T-helper 1 cell treated with Interleukin-12 subunit alpha and Interleukin-12 subunit beta and Interleukin-4 antibody, amounts not matched to agents 30 ng/mL and 1 ng/mL, for 36 hours (primary cell): ENCODE data around the gene CUL5. TPM values are rescaled to one million over a fixed set of nuclear protein-coding genes. Genes with fewer than 3 reads are reported as not detected.
"Not testable (repeated sequence)": the region's sequence is repeated elsewhere in the genome, so short reads cannot be mapped to it uniquely, and the experiment has no call there.

Experiments
- intact Hi-C: fragments of 100-400 bp; cut with micrococcal nuclease; formaldehyde crosslinking; loops from one replicate; pipeline ENCODE4 v1.15.1; 2024
- total RNA-seq: library from RNA; stranded (reverse); gene quantifications from 2 replicates; pipeline ENCODE4 v1.2.3, GENCODE V29; 2022

Gene CUL5
- total RNA-seq, 1 donor from 2014 or later: 35.8 TPM

DNA sequence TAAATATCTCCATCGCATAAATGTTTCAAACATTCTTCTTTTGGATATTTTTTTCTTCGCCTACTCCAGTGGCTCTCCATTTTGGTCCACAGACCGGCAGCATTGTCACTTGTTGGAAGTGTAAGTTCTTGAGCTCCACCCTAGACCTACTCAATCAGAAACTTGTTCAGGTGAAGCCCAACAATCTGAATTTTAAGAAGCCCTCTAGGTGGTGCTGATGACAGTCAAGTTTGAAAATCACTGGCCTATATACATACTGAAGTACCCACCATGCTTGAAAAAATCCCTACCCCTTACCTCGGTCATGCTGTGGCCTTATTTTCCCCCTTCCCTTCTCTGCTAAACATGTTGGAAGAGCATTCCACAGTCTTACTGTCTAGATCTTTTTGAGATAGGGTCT is 102.4 kb downstream of the CUL5 start:
- intact Hi-C loops: no loop called here

DNA sequence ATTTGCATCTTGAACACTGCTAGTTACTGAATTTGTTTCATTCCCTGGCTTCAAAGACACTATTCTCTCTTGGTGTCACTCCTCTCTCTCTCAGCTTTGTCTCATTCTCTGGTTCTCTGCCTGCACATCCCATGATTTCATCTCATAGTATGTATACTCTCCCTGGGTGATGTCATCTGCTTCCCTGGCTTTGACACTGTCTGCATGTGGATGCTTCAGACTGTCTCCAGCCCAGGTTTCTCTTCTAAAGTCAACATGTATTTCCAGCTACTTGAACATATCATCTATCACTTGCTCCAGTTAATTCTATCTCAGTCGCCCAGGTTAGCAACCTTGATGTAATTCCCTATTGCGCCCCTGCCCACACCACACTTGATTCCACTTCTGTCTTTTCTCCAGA is 103.4 kb downstream of the CUL5 start:
- intact Hi-C loops: no loop called here

- intact Hi-C loops: no loop called here
Observed at GRCh38 chr11:108115500-108116140, 106.9 kb downstream of the CUL5 start.

- intact Hi-C loops: loop anchor here (1.0 kb wide), 3 partner anchors 349 to 537 kb away; partner anchors contain the start of gene C11orf65
Observed at GRCh38 chr11:108117746-108118371, 109.2 kb downstream of the CUL5 start.

- intact Hi-C loops: loop anchor here (1.0 to 5.0 kb wide), 15 partner anchors 22 to 664 kb away; partner anchors contain the start of genes ALKBH8, C11orf65, CWF19L2 and DDX10
Observed at GRCh38 chr11:108120936-108121273, 112.2 kb downstream of the CUL5 start.

GRCh38 chr11:108121274-108122155 is 112.8 kb downstream of the CUL5 start, which contains the start of gene ACAT1:
TSS of gene ACAT1 (plus strand) at chr11:108121567. CDS start at chr11:108121607, 40 bp downstream.
- intact Hi-C loops: loop anchor here (1.0 to 5.0 kb wide), 15 partner anchors 22 to 664 kb away; partner anchors contain the start of genes ALKBH8, C11orf65, CWF19L2 and DDX10

- intact Hi-C loops: loop anchor here (5.0 kb wide), 3 partner anchors 195 to 665 kb away; partner anchors contain the start of genes CWF19L2, RAB39A and SLC35F2
Observed at GRCh38 chr11:108122166-108122628, 113.5 kb downstream of the CUL5 start.

DNA sequence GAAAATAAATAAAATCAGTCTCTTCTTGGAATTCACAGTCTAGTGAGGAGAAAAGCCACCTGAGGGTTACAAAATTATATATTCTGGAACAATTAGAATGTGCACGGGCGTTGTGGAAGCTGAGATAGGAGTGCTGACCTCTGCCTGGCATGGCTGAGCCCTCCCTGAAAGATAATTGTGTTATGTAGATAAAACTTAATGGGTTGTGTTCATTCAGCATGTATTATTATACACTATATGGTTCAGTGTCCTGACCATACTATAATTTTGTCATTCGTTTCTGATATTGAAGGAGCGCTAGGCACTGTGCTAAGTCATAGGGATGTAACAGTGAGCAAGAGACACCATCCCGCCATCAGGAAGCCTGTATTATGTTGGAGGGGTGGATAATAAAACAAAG is 116.4 kb downstream of the CUL5 start:
- intact Hi-C loops: no loop called here

- intact Hi-C loops: no loop called here
Observed at GRCh38 chr11:108128772-108129171, 120.1 kb downstream of the CUL5 start.

- intact Hi-C loops: no loop called here
Observed at GRCh38 chr11:108131993-108132392, 123.3 kb downstream of the CUL5 start.

GRCh38 chr11:108132993-108133538 is 124.4 kb downstream of the CUL5 start:
- intact Hi-C loops: not testable (repeated sequence)

- intact Hi-C loops: loop anchor here (1.0 kb wide), 2 partner anchors 457 to 512 kb away; partner anchors contain the start of gene EXPH5
Observed at GRCh38 chr11:108135845-108136544, 127.3 kb downstream of the CUL5 start.

- intact Hi-C loops: no loop called here
Observed at GRCh38 chr11:108137212-108137611, 128.5 kb downstream of the CUL5 start.

GRCh38 chr11:108142304-108142703 is 133.6 kb downstream of the CUL5 start:
- intact Hi-C loops: no loop called here

DNA sequence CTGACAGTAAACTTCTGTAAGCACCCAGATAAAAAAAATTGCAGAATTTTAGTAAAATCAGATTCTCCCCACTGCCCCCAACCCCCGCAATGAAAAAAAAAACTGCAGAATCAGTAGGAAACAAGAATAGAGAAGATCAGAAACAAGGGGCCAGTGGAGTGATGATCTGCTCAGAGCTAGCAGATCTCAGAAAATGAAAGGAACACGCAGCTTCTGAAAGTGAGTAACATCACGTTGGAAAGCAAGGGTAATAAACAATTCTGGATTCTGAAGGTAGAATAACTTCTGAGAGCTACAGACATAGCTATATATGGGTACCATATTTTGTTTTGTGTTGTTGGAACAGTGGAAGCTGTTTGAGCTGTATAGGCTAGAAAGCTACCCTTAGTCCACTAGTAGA is 135.9 kb downstream of the CUL5 start:
- intact Hi-C loops: no loop called here

- intact Hi-C loops: no loop called here
Observed at GRCh38 chr11:108147150-108147549, 138.5 kb downstream of the CUL5 start.

GRCh38 chr11:108148556-108148955 is 139.9 kb downstream of the CUL5 start:
- intact Hi-C loops: no loop called here

DNA sequence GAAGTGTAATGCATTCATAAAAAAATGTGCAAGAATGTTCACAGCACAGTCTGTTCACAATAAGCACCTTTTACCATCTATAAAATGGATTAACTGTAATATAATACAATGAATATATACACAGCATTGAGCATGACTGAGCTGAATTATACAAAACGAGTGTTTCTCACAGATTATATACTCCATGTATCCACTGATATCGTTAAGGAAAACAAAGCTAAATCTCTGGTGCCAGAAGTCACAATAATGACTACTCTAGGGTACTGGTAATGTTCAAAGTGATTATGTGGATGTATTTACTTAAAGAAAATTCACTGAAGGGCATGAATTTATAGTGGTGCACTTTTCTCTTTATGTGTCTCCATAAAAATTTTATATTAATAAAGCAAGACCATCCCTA is 145.9 kb downstream of the CUL5 start:
- intact Hi-C loops: no loop called here
